ACC112 (cell line): Measurements from ENCODE around the gene FBXL17.
A peak's percentile ranks its signal among the peaks of the same experiment; 100 is the strongest.
"Not testable (repeated sequence)": the region's sequence is repeated elsewhere in the genome, so short reads cannot be mapped to it uniquely, and the experiment has no call there.

ENCODE experiments used
- H2AFZ ChIP-seq: fragments of 200-600 bp; sonication (generic); one replicate; pipeline ENCODE4 v1.6.0; 2017; ENCODE audit warnings: antibody characterized with exemption, low read length; ENCODE audit not compliant: unreplicated experiment
- H3K27ac ChIP-seq: fragments of 200-600 bp; sonication (generic); 2 replicates; pipeline ENCODE4 v1.5.1; 2014; ENCODE audit warnings: low read depth, mild to moderate bottlenecking, antibody characterized with exemption, low read length, moderate library complexity
- H3K27me3 ChIP-seq: fragments of 200-600 bp; sonication (generic); 2 replicates; pipeline ENCODE4 v1.6.1; 2014; ENCODE audit warnings: mild to moderate bottlenecking, antibody characterized with exemption, low read length, moderate library complexity, mixed read lengths; ENCODE audit not compliant: insufficient read depth
- H3K36me3 ChIP-seq: fragments of 200-600 bp; sonication (generic); 2 replicates; pipeline ENCODE4 v1.6.1; 2016; ENCODE audit warnings: mild to moderate bottlenecking, antibody characterized with exemption, low read length, moderate library complexity, mixed read lengths; ENCODE audit not compliant: insufficient read depth
- H3K4me1 ChIP-seq: fragments of 200-600 bp; sonication (generic); one replicate; pipeline ENCODE4 v1.6.1; 2016; ENCODE audit warnings: low read length, mixed read lengths; ENCODE audit not compliant: insufficient read depth, unreplicated experiment, control insufficient read depth
- H3K4me3 ChIP-seq: fragments of 200-600 bp; sonication (generic); 2 replicates; pipeline ENCODE4 v1.5.1; 2014; ENCODE audit warnings: mild to moderate bottlenecking, low read depth, low read length
- H3K79me2 ChIP-seq: fragments of 200-600 bp; sonication (generic); one replicate; pipeline ENCODE4 v1.6.0; 2016; ENCODE audit warnings: low read length; ENCODE audit not compliant: control insufficient read depth, unreplicated experiment, insufficient read depth

Gene FBXL17

DNA sequence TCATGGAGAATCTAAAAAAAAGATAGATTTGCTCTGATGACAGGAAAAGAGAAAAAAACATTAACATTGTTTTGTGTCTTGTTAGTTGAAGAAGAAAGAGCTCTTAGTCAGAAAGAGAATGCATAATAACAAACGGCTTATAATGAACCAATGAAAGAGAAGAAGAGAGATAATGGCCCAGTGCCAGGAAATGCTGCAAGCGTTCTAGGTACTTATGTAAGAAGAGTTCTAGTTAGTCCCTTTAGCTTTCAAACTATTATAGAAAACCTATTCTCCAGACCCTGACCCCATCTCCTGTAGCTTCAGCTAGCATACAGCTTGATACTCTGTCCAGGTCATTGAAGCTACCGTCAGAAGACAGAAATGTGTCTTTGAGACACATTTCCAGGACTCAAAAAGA, 70.2 kb downstream of the FBXL17 start:
- H2AFZ ChIP-seq = no peak overlapping the region
- H3K4me3 ChIP-seq = no peak overlapping the region
- H3K4me1 ChIP-seq = no peaks in the 10 kb centered on the region
- H3K36me3 ChIP-seq = no peaks in the 10 kb centered on the region
- no peaks in the 10 kb centered on the region for H3K27me3 ChIP-seq
- H3K79me2 ChIP-seq = no peaks in the 10 kb centered on the region
- H3K27ac ChIP-seq = no peak overlapping the region

- no peak overlapping the region for H2AFZ ChIP-seq
- no peak overlapping the region for H3K4me3 ChIP-seq
- H3K79me2 ChIP-seq = no peaks in the 10 kb centered on the region
- H3K27ac ChIP-seq = no peak overlapping the region
- peaks cover 3% of the 10 kb centered on the region for H3K4me1 ChIP-seq
- H3K36me3 ChIP-seq = no peaks in the 10 kb centered on the region
- no peaks in the 10 kb centered on the region for H3K27me3 ChIP-seq
These were observed 78.3 kb downstream of the FBXL17 start for GRCh38 chr5:108303611-108304010.

DNA sequence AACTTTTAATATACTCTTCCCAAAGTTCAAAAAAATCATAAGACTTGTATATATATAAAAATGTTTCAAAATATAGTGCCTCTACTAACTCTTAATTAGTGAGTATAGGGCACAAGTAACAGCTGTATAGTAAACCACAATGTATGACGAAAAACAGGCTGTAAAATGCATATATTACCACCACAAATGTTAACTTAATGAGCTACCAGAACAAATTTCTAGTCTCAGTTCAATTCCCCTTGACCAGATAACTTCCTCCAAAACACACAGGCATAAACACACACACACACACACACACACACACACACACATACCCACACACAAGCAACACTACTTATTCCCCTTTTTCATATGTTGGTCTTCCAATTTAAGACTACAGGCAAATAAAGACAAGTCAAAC, 78.8 kb downstream of the FBXL17 start:
- no peak overlapping the region for H2AFZ ChIP-seq
- peaks cover 3% of the 10 kb centered on the region for H3K4me1 ChIP-seq
- H3K4me3 ChIP-seq = no peak overlapping the region
- no peaks in the 10 kb centered on the region for H3K36me3 ChIP-seq
- no peak overlapping the region for H3K27ac ChIP-seq
- H3K27me3 ChIP-seq = no peaks in the 10 kb centered on the region
- no peaks in the 10 kb centered on the region for H3K79me2 ChIP-seq

DNA sequence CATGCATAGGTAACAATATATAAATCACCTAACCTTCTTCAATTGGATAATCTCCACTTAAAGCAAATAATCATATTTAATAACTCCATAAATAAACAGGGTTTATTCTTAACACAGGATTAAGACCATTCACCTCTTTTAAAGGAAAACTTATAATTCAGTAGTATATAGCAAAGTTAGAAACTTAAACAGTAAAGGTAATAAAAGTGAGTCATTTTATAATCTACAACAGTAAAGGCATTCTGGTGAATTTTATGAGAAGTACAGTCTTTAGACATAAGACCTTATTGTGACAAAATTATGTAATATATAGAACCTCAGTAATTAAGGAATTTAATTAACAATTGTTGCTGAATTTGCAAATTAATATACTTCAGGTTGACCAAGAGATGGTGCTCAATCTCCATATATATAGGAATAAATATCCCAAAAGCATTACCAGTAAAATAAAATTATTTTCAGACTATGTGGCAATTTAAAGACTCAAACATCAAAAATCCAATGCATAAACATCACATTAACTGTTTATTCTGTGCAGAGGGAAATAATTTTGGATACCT, 84.8 kb downstream of the FBXL17 start:
- no peaks in the 10 kb centered on the region for H3K27me3 ChIP-seq
- no peak overlapping the region for H3K27ac ChIP-seq
- H3K79me2 ChIP-seq = no peaks in the 10 kb centered on the region
- no peak overlapping the region for H3K4me3 ChIP-seq
- peaks cover 27% of the 10 kb centered on the region for H3K4me1 ChIP-seq
- H2AFZ ChIP-seq = no peak overlapping the region
- H3K36me3 ChIP-seq = no peaks in the 10 kb centered on the region

DNA sequence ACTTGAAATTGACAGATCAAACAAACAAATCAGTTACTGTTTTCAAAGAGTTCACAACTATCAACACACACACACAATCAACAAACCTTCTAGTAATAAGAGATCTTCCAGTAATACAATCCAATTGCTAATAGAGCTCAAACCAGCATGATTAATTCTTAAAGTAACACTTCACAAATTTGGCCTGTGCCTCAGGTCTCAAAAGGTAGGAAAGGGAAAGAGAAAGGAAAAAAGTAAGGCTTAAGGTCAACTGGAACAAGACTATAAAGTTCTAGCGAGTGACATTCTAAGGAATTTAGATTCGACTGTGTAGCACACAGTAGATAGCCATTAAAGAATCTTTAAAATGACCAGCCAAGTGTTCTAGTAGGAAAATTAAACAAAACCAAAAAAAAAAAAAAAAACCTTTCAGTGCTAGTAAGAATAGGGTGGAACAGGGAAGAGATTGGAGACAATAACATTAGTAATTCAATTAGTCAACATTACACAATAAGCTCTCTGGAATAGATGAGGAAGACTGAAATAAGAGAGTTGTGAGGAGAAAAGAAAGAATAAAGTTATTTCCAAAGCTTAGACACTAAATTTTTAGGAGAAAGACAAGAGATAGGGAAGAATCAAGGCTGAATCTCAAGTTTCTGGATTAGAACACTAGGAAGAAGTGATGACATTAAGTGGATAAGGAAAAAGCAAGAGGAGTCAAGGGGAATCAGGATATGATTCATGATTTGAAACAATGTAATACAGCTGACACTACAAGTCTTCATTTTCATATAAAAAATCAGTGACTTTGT, 86.1 kb downstream of the FBXL17 start:
- Histone ChIP-seq H3K36me3 (no peaks in the 10 kb centered on the region), H3K4me1 (peaks cover 27% of the 10 kb centered on the region), H3K4me3 (peak overlapping the region; percentile 73), H3K27ac (peak overlapping the region; percentile 75), H2AFZ (peak overlapping the region; percentile 8), H3K27me3 (no peaks in the 10 kb centered on the region), H3K79me2 (no peaks in the 10 kb centered on the region)

DNA sequence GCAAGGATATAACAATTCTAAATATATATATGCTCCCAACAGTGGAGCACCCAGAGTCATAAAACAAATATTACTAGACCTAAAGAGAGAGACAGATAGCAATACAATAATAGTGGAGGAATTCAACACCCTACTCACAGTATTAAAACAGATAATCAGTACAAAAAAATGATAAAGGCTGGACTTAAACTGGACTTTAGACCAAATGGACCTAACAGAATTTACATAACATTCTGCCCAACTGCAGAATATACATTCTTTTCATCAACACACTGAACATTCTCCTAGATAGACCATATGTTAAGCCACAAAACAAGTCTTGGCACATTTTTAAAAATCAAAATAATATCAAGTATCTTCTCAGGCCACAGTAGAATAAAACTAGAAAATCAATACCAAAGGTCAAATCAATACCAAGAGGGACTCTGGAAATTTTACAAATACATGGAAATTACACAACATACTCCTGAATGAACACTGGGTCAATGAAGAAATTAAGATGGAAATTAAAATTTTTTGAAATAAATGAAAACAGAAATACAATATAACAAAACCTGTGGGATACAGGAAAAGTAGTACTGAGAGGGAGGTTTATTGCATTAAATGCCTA, 100.8 kb downstream of the FBXL17 start:
- no peaks in the 10 kb centered on the region for H3K79me2 ChIP-seq
- H3K4me3 ChIP-seq = no peak overlapping the region
- no peaks in the 10 kb centered on the region for H3K27me3 ChIP-seq
- H3K27ac ChIP-seq = no peak overlapping the region
- no peak overlapping the region for H2AFZ ChIP-seq
- no peaks in the 10 kb centered on the region for H3K4me1 ChIP-seq
- H3K36me3 ChIP-seq = peaks cover 7% of the 10 kb centered on the region; the same call in 1 of the 2 replicates

GRCh38 chr5:108280248-108280647, 101.7 kb downstream of the FBXL17 start:
- H3K27ac ChIP-seq = no peak overlapping the region
- no peak overlapping the region for H3K4me3 ChIP-seq
- no peaks in the 10 kb centered on the region for H3K79me2 ChIP-seq
- peaks cover 7% of the 10 kb centered on the region; the same call in 1 of the 2 replicates for H3K36me3 ChIP-seq
- no peaks in the 10 kb centered on the region for H3K4me1 ChIP-seq
- no peaks in the 10 kb centered on the region for H3K27me3 ChIP-seq
- no peak overlapping the region for H2AFZ ChIP-seq

DNA sequence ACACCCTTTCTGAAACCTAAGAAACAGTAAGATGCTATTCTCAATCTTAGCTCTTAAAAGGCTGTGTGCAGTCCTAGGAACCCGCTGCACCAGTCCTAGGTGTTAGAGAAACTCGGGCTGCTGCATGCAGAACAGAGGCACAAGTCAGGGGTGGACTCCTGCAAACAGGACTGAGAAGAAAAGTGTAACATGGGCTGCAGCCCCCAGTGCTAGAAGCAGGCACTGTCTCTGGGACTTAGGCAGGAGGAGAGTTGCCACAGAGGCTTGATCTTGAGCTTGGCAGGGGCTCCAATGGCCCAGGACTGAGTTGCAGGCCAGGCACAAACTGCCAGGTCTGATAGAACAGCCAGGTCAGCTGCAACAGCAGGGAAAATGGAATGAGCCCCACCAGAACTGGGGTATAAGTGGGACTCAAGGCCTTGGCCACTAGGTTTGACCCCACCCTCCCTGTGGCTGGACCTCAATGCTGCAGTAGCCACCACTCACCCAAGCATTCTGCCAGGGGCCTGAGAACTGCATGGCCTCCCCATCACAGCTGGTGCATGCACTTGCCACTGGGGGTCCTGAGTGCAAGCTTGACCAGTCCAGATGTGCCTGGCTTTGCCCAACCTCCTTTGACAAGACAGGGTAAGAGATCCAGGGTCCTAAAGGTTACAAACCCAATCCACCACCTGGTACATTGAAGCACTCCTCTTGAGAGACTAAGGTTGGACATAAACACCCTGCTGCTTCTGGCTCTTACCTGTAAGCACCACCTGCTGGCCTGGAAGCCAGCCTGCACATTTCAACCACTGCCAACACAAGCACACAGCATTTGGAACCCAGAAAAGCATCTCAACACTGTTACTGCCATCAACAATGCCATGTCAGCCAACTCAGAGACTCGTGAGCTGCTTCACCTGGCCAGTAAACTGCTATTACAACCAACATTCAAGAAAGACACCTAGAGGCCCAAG, 103.3 kb downstream of the FBXL17 start:
- Histone ChIP-seq H3K79me2 (no peaks in the 10 kb centered on the region), H2AFZ (no peak overlapping the region), H3K4me3 (no peak overlapping the region), H3K27ac (no peak overlapping the region), H3K4me1 (no peaks in the 10 kb centered on the region), H3K27me3 (no peaks in the 10 kb centered on the region), H3K36me3 (peaks cover 7% of the 10 kb centered on the region; the same call in 1 of the 2 replicates)

- Histone ChIP-seq H2AFZ (no peak overlapping the region), H3K4me3 (no peak overlapping the region), H3K4me1 (no peaks in the 10 kb centered on the region), H3K36me3 (no peaks in the 10 kb centered on the region), H3K79me2 (no peaks in the 10 kb centered on the region), H3K27ac (no peak overlapping the region), H3K27me3 (no peaks in the 10 kb centered on the region)
These were observed 105.5 kb downstream of the FBXL17 start for GRCh38 chr5:108276187-108277050.

- not testable (repeated sequence) for H3K79me2 ChIP-seq, H3K27me3 ChIP-seq, H3K4me3 ChIP-seq, H3K36me3 ChIP-seq, H2AFZ ChIP-seq, H3K27ac ChIP-seq, H3K4me1 ChIP-seq
These were observed 107.8 kb downstream of the FBXL17 start for GRCh38 chr5:108274080-108274479.
